Measurements from ENCODE around the gene GPRIN3. TPM values are rescaled to one million over a fixed set of nuclear protein-coding genes. Genes with fewer than 3 reads are reported as not detected.
A peak's percentile ranks its signal among the peaks of the same experiment; 100 is the strongest.

GPRIN3 gene
- total RNA-seq, 2 donors from 2014 or later, result 11.6 to 24.0 TPM

DNA sequence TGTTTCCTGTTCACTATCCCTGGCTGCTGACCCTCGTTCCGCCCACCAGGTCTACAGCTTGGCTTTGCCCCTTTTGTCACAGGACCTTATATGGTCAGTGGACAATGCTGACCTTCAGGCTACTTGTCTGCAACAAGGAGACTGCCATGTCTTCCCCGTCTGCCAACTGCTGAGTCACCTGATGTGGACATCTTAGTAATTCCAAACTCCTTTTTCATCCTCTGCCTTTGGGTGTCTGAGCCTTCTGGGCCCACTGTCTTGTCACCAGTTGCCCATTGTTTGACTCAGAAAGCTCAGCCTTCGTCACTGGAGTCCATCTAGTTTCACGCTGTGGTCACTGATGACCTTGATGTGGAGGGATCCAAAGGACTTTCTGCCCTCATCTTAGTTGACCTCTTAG is 30.2 kb downstream of the GPRIN3 start:
- no peak for ATAC-seq
- Mint-ChIP-seq H3K27me3 (no peaks in the 10 kb centered on the region), H3K27ac (peak overlapping the region in 1 of 2 donors; percentile 32), H3K9me3 (no peaks in the 10 kb centered on the region), H3K36me3 (peaks cover 6% of the 10 kb centered on the region), H3K4me3 (no peak overlapping the region), H3K4me1 (ENCODE audit: low read depth in 2 of 2) (peaks cover 24 to 33% of the 10 kb centered on the region in 2 donors)
- DNase-seq (ENCODE audit: low spot score), result no peak

DNA sequence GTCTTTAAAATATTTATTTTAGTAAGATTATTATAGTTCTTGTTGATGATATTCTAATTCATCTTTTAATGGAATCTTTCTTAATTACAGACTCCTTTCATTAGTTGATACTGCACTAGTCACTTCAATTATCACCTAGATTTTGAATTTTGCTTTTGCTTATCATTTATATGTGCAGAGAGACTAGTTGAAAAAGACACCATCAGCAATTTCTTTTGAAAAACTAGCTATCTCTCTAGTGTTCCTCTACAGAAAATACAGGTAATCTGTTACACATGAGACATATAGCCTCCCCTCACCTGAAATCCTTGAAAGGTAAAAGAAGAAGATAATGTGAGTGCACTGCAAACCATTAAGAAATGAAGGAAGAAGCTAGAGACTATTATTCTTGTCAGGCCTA is 31.3 kb downstream of the GPRIN3 start:
- DNase-seq (ENCODE audit: low spot score), result no peak
- H3K36me3 Mint-ChIP-seq, result peaks cover 6% of the 10 kb centered on the region
- no peak overlapping the region for H3K4me3 Mint-ChIP-seq
- no peak for ATAC-seq
- H3K4me1 Mint-ChIP-seq (ENCODE audit: low read depth in 2 of 2), result peaks cover 29 to 36% of the 10 kb centered on the region in 2 donors
- H3K27ac Mint-ChIP-seq, result peak overlapping the region in 1 of 2 donors; percentile 22
- H3K9me3 Mint-ChIP-seq, result no peaks in the 10 kb centered on the region
- H3K27me3 Mint-ChIP-seq, result no peaks in the 10 kb centered on the region

DNA sequence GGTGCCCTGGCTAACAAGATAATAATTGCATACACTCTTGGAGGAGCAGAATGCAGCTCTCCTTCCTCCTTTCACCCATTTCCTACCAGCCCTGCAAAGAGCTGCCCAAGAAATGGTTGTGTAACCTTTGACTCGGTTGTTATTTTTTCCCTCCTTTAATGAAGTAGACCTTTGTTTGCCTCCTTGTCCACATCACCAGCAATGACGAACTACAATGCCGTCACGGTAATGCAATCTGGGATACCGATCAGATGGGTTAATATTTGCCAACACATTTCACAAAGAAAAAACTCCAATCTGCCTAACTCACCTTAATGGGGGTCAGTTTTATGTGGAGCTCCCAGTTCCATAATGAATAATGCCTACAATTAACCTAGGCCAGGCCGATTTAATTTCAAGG is 32.0 kb downstream of the GPRIN3 start:
- peaks cover 6% of the 10 kb centered on the region for H3K36me3 Mint-ChIP-seq
- ATAC-seq (no peak), DNase-seq (ENCODE audit: low spot score) (no peak)
- H3K4me1 Mint-ChIP-seq (ENCODE audit: low read depth in 2 of 2), result peaks cover 34 to 37% of the 10 kb centered on the region in 2 donors
- no peaks in the 10 kb centered on the region for H3K27me3 Mint-ChIP-seq
- H3K4me3 Mint-ChIP-seq, result no peak overlapping the region
- H3K9me3 Mint-ChIP-seq, result no peaks in the 10 kb centered on the region
- no peak overlapping the region for H3K27ac Mint-ChIP-seq

DNA sequence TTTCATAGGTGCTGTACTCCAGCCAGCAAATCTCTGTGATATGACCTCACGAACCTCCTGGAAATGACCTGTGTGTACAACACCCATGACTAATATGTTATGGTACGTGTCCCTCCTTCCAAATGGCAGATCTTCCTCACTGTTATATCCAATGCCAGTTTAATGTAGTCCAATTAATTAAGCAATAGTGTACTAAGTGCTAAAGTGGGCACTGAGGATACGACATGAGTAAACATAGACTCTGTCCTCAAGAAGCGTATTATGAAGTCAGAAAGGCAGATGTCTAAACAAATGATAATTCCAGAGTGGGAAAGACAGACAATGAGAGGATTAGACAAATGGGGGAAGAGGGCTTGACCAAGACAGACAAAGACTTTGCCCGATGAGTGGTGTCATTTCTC is 33.9 kb downstream of the GPRIN3 start:
- Mint-ChIP-seq H3K4me3 (no peak overlapping the region), H3K36me3 (peaks cover 6% of the 10 kb centered on the region)

DNA sequence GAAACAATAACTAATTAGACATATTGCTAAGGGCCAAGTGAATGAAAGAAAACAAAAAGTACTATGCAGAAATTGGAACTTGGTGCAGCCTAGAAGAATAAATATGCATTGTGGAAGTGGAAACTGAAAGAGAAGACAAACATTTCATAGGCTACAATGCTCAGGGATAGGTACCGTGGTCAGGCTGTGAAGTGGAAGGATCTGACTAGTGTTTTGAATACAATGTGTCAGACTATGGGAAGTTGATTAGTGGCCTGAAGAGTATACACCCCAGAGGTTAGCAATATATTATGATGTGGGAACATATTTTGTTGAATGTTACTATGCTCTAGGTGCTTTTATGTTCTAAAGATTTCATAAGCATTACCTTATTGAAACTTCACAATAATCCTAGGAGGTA is 36.8 kb downstream of the GPRIN3 start:
- H3K27me3 Mint-ChIP-seq, result no peaks in the 10 kb centered on the region
- H3K27ac Mint-ChIP-seq, result no peak overlapping the region
- peak overlapping the region; percentile 47 for H3K4me3 Mint-ChIP-seq
- no peaks in the 10 kb centered on the region for H3K36me3 Mint-ChIP-seq
- peaks cover 3% of the 10 kb centered on the region for H3K9me3 Mint-ChIP-seq
- ATAC-seq (peak in 1 of 2 donors; percentile 90), DNase-seq (ENCODE audit: low spot score) (no peak)
- peaks cover 49 to 53% of the 10 kb centered on the region in 2 donors for H3K4me1 Mint-ChIP-seq (ENCODE audit: low read depth in 2 of 2)

More for the DNA sequence above, 33.9 kb downstream of the GPRIN3 start:
- ATAC-seq (no peak), DNase-seq (ENCODE audit: low spot score) (no peak)
- H3K4me1 Mint-ChIP-seq (ENCODE audit: low read depth in 2 of 2), result peaks cover 42 to 48% of the 10 kb centered on the region in 2 donors
- peak overlapping the region in 1 of 2 donors; percentile 7 for H3K27ac Mint-ChIP-seq
- no peaks in the 10 kb centered on the region for H3K9me3 Mint-ChIP-seq
- H3K27me3 Mint-ChIP-seq, result no peaks in the 10 kb centered on the region

DNA sequence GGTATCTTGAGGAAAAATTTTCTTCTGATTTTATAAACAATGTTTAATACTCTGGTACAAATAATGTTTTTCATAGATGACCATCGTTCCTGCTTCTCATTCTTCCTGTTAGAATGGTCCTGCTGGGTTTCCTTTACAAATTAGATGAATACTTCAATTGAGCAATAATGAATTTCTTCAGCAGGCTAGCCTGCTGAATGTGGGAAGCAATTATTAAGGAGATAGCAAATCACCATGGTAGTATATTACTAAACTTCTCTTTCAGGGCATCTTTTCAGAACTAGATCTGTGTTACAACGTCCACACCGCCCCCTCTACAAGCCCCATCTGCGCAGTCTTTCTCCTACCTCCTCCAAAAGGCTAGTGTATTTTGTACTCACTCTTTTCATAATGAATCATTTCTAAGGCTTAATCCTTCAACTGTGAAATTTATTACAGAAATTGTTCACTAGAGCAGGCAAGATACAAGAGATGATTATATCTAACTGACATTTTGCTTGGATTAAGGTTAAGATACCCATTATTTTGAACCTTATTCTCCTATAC is 38.4 kb downstream of the GPRIN3 start:
- no peak for ATAC-seq
- Mint-ChIP-seq H3K27ac (peak overlapping the region; percentile 13 to 34), H3K27me3 (no peaks in the 10 kb centered on the region), H3K9me3 (peaks cover 3% of the 10 kb centered on the region), H3K4me3 (no peak overlapping the region), H3K4me1 (ENCODE audit: low read depth in 2 of 2) (peaks cover 49 to 58% of the 10 kb centered on the region in 2 donors), H3K36me3 (no peaks in the 10 kb centered on the region)
- DNase-seq (ENCODE audit: low spot score), result no peak

DNA sequence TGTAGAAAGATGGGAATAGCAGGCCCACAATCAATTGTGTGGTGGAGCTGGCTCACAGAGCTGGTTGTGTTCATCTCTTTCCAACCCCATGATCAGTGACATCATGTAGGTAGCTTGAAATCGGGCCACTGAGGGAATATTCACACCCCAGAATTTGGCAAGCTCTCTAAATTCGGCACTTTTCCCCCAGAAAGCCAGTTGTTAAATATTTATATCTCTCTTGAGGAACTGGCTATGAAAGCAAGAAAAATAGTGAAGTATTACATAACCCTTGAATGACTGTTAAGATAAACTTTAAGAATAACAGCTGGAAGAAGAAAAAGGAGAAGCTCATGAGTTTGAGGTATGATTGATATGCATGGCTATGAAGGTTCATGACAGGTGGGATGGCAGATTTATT is 38.9 kb downstream of the GPRIN3 start:
- H3K27ac Mint-ChIP-seq, result peak overlapping the region in 1 of 2 donors; percentile 34
- no peaks in the 10 kb centered on the region for H3K36me3 Mint-ChIP-seq
- DNase-seq (ENCODE audit: low spot score) (no peak), ATAC-seq (no peak)
- peaks cover 3% of the 10 kb centered on the region for H3K9me3 Mint-ChIP-seq
- H3K27me3 Mint-ChIP-seq, result no peaks in the 10 kb centered on the region
- peaks cover 50 to 63% of the 10 kb centered on the region in 2 donors for H3K4me1 Mint-ChIP-seq (ENCODE audit: low read depth in 2 of 2)
- H3K4me3 Mint-ChIP-seq, result no peak overlapping the region

DNA sequence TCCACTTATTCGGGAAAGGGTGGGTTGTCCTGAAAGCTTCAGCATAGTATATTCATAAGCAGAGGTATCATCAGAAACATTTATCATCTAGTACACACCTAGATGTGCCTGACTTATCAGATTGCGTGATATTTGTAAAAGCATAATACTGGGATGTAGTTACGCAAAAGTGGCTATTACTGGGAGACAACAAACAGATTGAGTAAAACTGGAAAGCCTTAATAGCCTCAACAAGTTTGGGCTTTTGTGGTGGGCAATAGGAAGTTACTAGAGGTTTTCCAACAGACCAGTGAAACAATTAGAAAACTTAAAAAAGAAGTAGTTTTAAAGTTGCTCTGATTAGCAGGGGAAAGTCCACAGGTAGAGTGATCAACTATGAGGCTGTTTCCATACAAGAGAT is 39.8 kb downstream of the GPRIN3 start:
- peaks cover 56 to 71% of the 10 kb centered on the region in 2 donors for H3K4me1 Mint-ChIP-seq (ENCODE audit: low read depth in 2 of 2)
- no peaks in the 10 kb centered on the region for H3K27me3 Mint-ChIP-seq
- H3K36me3 Mint-ChIP-seq, result no peaks in the 10 kb centered on the region
- H3K4me3 Mint-ChIP-seq, result no peak overlapping the region
- peaks cover 3% of the 10 kb centered on the region for H3K9me3 Mint-ChIP-seq
- H3K27ac Mint-ChIP-seq, result peak overlapping the region; percentile 3 to 34
- ATAC-seq (no peak), DNase-seq (ENCODE audit: low spot score) (no peak)

DNA sequence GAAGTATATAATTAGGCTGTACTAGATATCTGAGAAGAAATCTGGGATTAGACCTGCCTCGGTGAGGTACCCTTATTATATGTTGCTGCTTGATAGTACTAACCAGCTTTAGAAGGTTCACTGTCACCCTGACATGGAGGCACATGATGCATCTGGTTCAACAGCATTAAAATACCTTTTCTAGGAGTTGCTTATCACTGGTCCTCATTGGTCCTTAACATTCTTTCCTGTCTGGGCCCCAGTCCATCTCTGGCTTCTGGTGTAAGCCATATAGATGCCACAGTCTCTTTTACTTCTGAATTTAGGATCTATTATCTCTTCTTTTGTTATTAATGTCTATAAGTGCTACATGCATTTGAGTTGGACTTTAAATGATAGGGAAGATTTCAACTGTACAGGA is 40.2 kb downstream of the GPRIN3 start:
- Mint-ChIP-seq H3K4me3 (no peak overlapping the region), H3K27ac (peak overlapping the region; percentile 3 to 34), H3K9me3 (peaks cover 3% of the 10 kb centered on the region), H3K27me3 (no peaks in the 10 kb centered on the region), H3K36me3 (no peaks in the 10 kb centered on the region), H3K4me1 (ENCODE audit: low read depth in 2 of 2) (peaks cover 55 to 69% of the 10 kb centered on the region in 2 donors)
- no peak for DNase-seq (ENCODE audit: low spot score)
- ATAC-seq, result no peak

DNA sequence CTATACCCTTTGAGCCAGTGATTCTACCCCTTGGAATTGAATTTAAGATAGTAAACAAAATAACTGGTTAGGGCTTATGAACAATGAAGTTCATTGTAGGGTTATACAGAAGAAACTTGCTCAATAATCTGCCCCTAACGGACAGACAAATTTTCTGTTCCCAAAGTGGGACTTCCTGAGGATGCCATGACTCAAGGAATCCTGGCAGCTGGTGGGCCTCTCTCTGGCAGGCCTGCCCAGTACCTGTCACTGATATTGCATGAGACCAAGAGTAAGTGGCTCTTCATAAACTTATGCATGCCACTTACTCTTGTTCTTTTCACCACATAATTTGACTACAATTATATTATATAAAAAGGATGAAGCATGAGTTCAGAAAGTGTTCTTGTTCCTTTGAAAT is 41.5 kb downstream of the GPRIN3 start:
- no peak for ATAC-seq
- Mint-ChIP-seq H3K4me3 (no peak overlapping the region), H3K36me3 (no peaks in the 10 kb centered on the region), H3K9me3 (peaks cover 3% of the 10 kb centered on the region), H3K27ac (no peak overlapping the region), H3K27me3 (no peaks in the 10 kb centered on the region), H3K4me1 (ENCODE audit: low read depth in 2 of 2) (peaks cover 50 to 61% of the 10 kb centered on the region in 2 donors)
- DNase-seq (ENCODE audit: low spot score), result no peak

DNA sequence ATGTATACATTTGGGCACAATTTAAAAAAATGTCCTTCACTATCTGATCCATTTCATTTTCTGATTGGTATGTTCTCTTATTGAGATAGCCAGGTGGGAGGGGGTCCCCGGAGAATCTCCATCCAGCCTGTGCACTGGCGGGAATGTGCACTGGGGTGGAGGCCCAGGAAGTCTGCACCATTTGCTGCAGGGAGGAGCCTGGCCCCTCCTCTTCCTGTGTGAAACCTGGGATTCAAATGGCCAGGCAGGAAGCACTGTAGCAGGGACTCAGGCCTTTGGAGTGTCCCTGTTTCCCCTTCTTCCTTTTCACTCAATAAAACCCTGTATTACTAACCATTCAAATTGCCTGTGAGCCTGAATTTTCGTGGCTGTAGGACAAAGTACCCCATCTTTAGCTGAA is 44.3 kb downstream of the GPRIN3 start:
- peaks cover 44 to 50% of the 10 kb centered on the region in 2 donors for H3K4me1 Mint-ChIP-seq (ENCODE audit: low read depth in 2 of 2)
- peaks cover 3% of the 10 kb centered on the region for H3K9me3 Mint-ChIP-seq
- DNase-seq (ENCODE audit: low spot score), result no peak
- no peaks in the 10 kb centered on the region for H3K27me3 Mint-ChIP-seq
- no peak overlapping the region for H3K4me3 Mint-ChIP-seq
- no peaks in the 10 kb centered on the region for H3K36me3 Mint-ChIP-seq
- H3K27ac Mint-ChIP-seq, result peak overlapping the region in 1 of 2 donors; percentile 52
- no peak for ATAC-seq

DNA sequence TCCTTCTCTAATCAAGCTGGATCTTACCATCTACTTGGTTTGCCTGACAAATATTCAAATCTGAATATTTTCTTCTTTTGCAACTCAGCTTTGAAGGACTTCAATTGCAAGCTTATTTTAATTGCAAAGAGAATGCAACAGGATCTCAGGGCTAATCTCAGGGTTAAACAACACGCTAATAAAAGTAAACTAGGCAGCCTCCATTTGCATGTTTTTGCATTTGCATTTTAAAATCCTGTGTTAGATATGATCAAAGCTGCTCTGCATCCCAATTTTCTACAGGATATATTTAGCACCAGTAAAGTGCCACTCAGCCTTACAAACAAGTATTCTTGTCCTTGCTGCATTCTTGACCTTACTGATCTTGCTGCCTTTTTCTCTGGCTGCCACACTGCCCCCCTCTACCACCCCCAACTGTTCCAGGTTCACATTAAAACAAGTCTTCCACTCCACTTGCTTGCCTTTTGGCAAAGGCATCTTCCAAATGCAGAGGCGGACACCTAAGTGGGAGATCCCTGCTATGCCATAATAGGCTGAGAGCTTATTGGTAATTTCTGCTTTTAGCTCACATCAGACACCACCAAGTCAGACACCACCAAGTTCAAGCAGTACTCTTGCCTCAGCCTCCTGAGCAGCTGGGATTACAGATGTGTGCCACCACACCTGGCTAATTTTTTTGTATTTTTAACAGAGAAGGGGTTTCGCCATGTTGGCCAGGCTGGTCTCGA is 48.1 kb downstream of the GPRIN3 start:
- no peak for DNase-seq (ENCODE audit: low spot score)
- Mint-ChIP-seq H3K4me1 (ENCODE audit: low read depth in 2 of 2) (peaks cover 63 to 70% of the 10 kb centered on the region in 2 donors), H3K9me3 (no peaks in the 10 kb centered on the region), H3K27me3 (no peaks in the 10 kb centered on the region), H3K36me3 (no peaks in the 10 kb centered on the region), H3K27ac (peak overlapping the region; percentile 24 to 63), H3K4me3 (no peak overlapping the region)
- ATAC-seq, result no peak

DNA sequence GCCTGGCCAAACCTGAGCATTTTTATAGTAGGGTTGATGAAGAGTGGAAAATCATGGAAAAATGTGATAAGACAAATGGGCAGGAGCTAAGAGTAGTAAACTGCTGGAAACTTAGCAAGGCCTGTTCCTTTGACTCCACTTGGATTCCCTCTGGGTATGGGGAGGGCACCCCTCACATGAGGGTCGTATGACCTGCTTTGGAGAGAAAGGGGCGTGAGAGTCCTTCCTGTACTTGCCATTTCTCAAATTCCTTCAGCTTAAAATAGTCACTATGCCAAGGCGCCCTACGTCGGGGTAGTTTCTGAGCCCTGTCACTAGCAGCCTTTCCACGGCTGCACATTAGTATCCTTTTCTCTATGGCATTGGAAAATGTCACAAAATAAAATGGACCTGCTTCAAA is 49.1 kb downstream of the GPRIN3 start:
- H3K27me3 Mint-ChIP-seq, result no peaks in the 10 kb centered on the region
- DNase-seq (ENCODE audit: low spot score), result no peak
- H3K9me3 Mint-ChIP-seq, result no peaks in the 10 kb centered on the region
- H3K4me1 Mint-ChIP-seq (ENCODE audit: low read depth in 2 of 2), result peaks cover 61 to 62% of the 10 kb centered on the region in 2 donors
- H3K36me3 Mint-ChIP-seq, result no peaks in the 10 kb centered on the region
- H3K4me3 Mint-ChIP-seq, result no peak overlapping the region
- ATAC-seq, result no peak
- no peak overlapping the region for H3K27ac Mint-ChIP-seq

DNA sequence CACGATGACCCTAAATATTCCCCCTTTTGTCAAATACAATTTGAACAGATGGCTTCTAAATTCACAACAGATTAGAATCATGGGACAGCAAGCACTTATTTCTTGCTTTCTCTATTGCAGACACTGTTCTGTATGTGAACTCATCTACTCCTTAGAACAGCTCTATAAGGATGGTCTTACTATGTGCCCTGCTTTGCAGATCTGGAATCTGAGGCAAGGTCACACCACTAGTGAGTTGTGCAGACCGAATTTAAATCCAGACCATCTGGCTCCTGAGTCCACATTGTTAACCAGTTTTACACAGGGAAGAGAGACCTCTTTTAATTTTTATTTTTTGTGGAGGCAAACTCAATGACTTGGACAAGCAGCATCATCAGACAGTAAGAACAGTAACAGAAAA is 50.2 kb downstream of the GPRIN3 start:
- Mint-ChIP-seq H3K4me1 (ENCODE audit: low read depth in 2 of 2) (peaks cover 52 to 62% of the 10 kb centered on the region in 2 donors), H3K9me3 (no peaks in the 10 kb centered on the region), H3K36me3 (no peaks in the 10 kb centered on the region), H3K27ac (peak overlapping the region; percentile 29 to 31), H3K27me3 (no peaks in the 10 kb centered on the region), H3K4me3 (no peak overlapping the region)
- DNase-seq (ENCODE audit: low spot score) (no peak), ATAC-seq (no peak)

All from natural killer cell treated with Interleukin-12 subunit alpha and Interleukin-12 subunit beta and Interleukin-15 and Interleukin-18, amount 100 ng/mL, for 72 hours (primary cell).